Endothelial cell of umbilical vein (primary cell): ENCODE results near the gene KBTBD13. TPM values are rescaled to one million over a fixed set of nuclear protein-coding genes. Genes with fewer than 3 reads are reported as not detected.
A peak's percentile ranks its signal among the peaks of the same experiment; 100 is the strongest.

Source experiments
- BruUV-seq: library from RNA; stranded (reverse); fragments of 400-500 nt; replicated peaks from 2 replicates; lab custom pipeline; 2021; lab: Mats Ljungman, UMichigan
- CTCF ChIA-PET: fragments of 300-600, 350-600 bp; sonication (Branson Sonifier 250); formaldehyde crosslinking; loops from one replicate; lab custom pipeline; 2021; ENCODE audit warnings: antibody characterized with exemption, inconsistent platforms; lab: Charles Lee
- POLR2A ChIA-PET: fragments of 300-600, 350-600 bp; sonication (Branson Sonifier 250); formaldehyde crosslinking; loops from one replicate; lab custom pipeline; 2021; ENCODE audit warnings: antibody characterized with exemption, inconsistent platforms; lab: Charles Lee
- DNase-seq: peaks from one replicate; pipeline ENCODE4 v3.0.0-alpha.2; 2011; ENCODE audit warnings: low read depth, low spot score
- FAIRE-seq: peaks from 2 replicates; lab custom pipeline; 2011; peaks lifted over from hg19 to GRCh38; lab: Jason Lieb, UNC
- H2AFZ ChIP-seq: 2 replicates; pipeline ENCODE4 v1.6.0; 2012; ENCODE audit warnings: low read depth, low read length, control low read depth, inconsistent platforms
- H3K27ac ChIP-seq: 2 replicates; pipeline ENCODE4 v1.5.1; 2011; ENCODE audit warnings: low read depth, mild to moderate bottlenecking, control low read depth, low read length, moderate library complexity; ENCODE audit not compliant: insufficient read depth
- H3K27me3 ChIP-seq, 2 experiments: 2 replicates each; pipeline versions ENCODE4 v1.6.0 to v1.6.1; 2011; ENCODE audit warnings: low read length in 2 of 2, mixed read lengths in 1 of 2; ENCODE audit not compliant: control insufficient read depth in 2 of 2, insufficient read depth in 2 of 2
- H3K36me3 ChIP-seq, 2 experiments: 2 replicates in 1 of 2; 3 replicates in 1 of 2; pipeline ENCODE4 v1.5.1; 2011; ENCODE audit warnings: low read length in 2 of 2, mild to moderate bottlenecking in 1 of 2, moderate library complexity in 1 of 2; ENCODE audit not compliant: control insufficient read depth in 2 of 2, insufficient read depth in 2 of 2; ENCODE audit errors: extremely low read depth in 1 of 2
- H3K4me1 ChIP-seq: 3 replicates; pipeline ENCODE4 v1.5.1; 2011; ENCODE audit warnings: mild to moderate bottlenecking, low read length; ENCODE audit not compliant: control insufficient read depth, insufficient read depth; ENCODE audit errors: extremely low read depth
- H3K4me2 ChIP-seq: 2 replicates; pipeline ENCODE4 v1.6.1; 2011; ENCODE audit warnings: low read length, control low read depth, mixed read lengths; ENCODE audit not compliant: insufficient read depth
- H3K4me3 ChIP-seq, 3 experiments: fragments of 200-600 bp in 1 of 3; sonication (generic), shearing (Covaris generic) in 1 of 3; replicated peaks in 1 of 3; 2 replicates each; pipeline ENCODE4 v1.5.1; 2011 to 2016; ENCODE audit warnings: control low read depth in 3 of 3, low read length in 3 of 3, mild to moderate bottlenecking in 2 of 3, inconsistent platforms in 1 of 3, low read depth in 1 of 3, moderate library complexity in 1 of 3; ENCODE audit not compliant: insufficient read depth in 1 of 3
- H3K79me2 ChIP-seq: 2 replicates; pipeline ENCODE4 v1.6.0; 2012; ENCODE audit warnings: low read length, inconsistent platforms; ENCODE audit not compliant: control insufficient read depth, insufficient read depth
- H3K9ac ChIP-seq: replicated peaks from 2 replicates; pipeline ENCODE3; 2011; ENCODE audit warnings: low read length, control low read depth; ENCODE audit not compliant: insufficient read depth; ENCODE audit errors: extremely low read depth
- H3K9me1 ChIP-seq: replicated peaks from 3 replicates; pipeline ENCODE4 v1.6.0; 2011; ENCODE audit warnings: mild to moderate bottlenecking, low read length; ENCODE audit not compliant: control insufficient read depth, insufficient read depth; ENCODE audit errors: extremely low read depth
- H3K9me3 ChIP-seq: replicated peaks from 2 replicates; pipeline ENCODE4 v1.5.1; 2012; ENCODE audit warnings: low read length, inconsistent platforms; ENCODE audit not compliant: control insufficient read depth, insufficient read depth
- H4K20me1 ChIP-seq: replicated peaks from 2 replicates; pipeline ENCODE3; 2011; ENCODE audit warnings: mild to moderate bottlenecking, low read length; ENCODE audit not compliant: control insufficient read depth, insufficient read depth; ENCODE audit errors: extremely low read depth
- CTCF ChIP-seq, 2 donors: IDR thresholded peaks; 1 replicate in 1 of 2; 2 replicates in 1 of 2; pipeline ENCODE4 v1.5.1; 2011; ENCODE audit warnings: low read length in 2 of 2, mild to moderate bottlenecking in 2 of 2, moderate library complexity in 2 of 2, control low read depth in 1 of 2, inconsistent platforms in 1 of 2, low read depth in 1 of 2; ENCODE audit not compliant: insufficient read depth in 1 of 2; ENCODE audit errors: extremely low read depth in 1 of 2
- EZH2 ChIP-seq: IDR thresholded peaks from 2 replicates; pipeline ENCODE4 v1.6.1; 2012; ENCODE audit warnings: borderline replicate concordance, low read depth, mild to moderate bottlenecking, moderate library complexity, low read length, inconsistent platforms; ENCODE audit not compliant: severe bottlenecking
- FOS ChIP-seq: IDR thresholded peaks from 2 replicates; pipeline ENCODE4 v1.6.1; 2011; ENCODE audit warnings: mild to moderate bottlenecking, low read length, moderate library complexity, borderline replicate concordance; ENCODE audit not compliant: insufficient read depth
- GATA2 ChIP-seq: IDR thresholded peaks from 2 replicates; pipeline ENCODE4 v1.7.0; 2011; ENCODE audit warnings: low read depth, mild to moderate bottlenecking, moderate library complexity, mixed read lengths, low read length; ENCODE audit not compliant: insufficient read length, insufficient read depth
- JUN ChIP-seq: IDR thresholded peaks from 2 replicates; pipeline ENCODE4 v1.6.1; 2011; ENCODE audit warnings: borderline replicate concordance, low read depth; ENCODE audit not compliant: insufficient read length, insufficient read depth
- MYC ChIP-seq: IDR thresholded peaks from one replicate; pipeline ENCODE4 v1.6.1; 2011; ENCODE audit warnings: mild to moderate bottlenecking, low read depth, low read length
- POLR2A ChIP-seq: IDR thresholded peaks from 2 replicates; pipeline ENCODE4 v1.6.1; 2012; ENCODE audit warnings: low read depth, mild to moderate bottlenecking, control low read depth, low read length
- POLR2AphosphoS5 ChIP-seq: IDR thresholded peaks from 2 replicates; pipeline ENCODE4 v1.6.1; 2012; ENCODE audit warnings: low read depth, mild to moderate bottlenecking, control low read depth, low read length, moderate library complexity; ENCODE audit not compliant: insufficient read depth
- dilution Hi-C: fragments of 300-500 bp; cut with MboI; formaldehyde crosslinking; loops from one replicate; pipeline ENCODE4 v1.15.0; 2019; ENCODE audit warnings: low sequenced_read_pairs; ENCODE audit not compliant: extremely low pct_ligation_motif_present
- intact Hi-C: fragments of 100-400 bp; cut with micrococcal nuclease; formaldehyde crosslinking; loops from one replicate; pipeline ENCODE4 v1.10.0; 2022
- polyA plus RNA-seq, 4 experiments: library from polyadenylated mRNA; depleted of rRNA in 3 of 4; stranded (reverse) in 3 of 4; unstranded in 1 of 4; fragments of >200 nt; gene quantifications; 2 replicates each; pipeline versions ENCODE4 v1.2.1 to v1.2.3, GENCODE V29; 2011 to 2012; ENCODE audit warnings: missing spikeins in 1 of 4
- total RNA-seq: library from RNA; stranded (reverse); gene quantifications from 2 replicates; pipeline ENCODE4 v1.2.3, GENCODE V29; 2021
- TF ChIP-seq, protein P1 (sequence below): IDR thresholded peaks from 2 replicates; pipeline ENCODE4 v1.6.1; 2011; ENCODE audit not compliant: insufficient read depth, insufficient read length

The KBTBD13 gene
- total and polyA plus RNA-seq, 2 donors (not counting 3 experiments of a cell fraction or from before 2014, with no cell fraction given): not detected

- Histone ChIP-seq H3K9me1 (no peaks in the 10 kb centered on the region), H3K9ac (no peak overlapping the region), H3K36me3 (peaks cover 0 to 11% of the 10 kb centered on the region in 2 experiments), H3K27me3 (no peaks in the 10 kb centered on the region), H4K20me1 (no peaks in the 10 kb centered on the region), H3K9me3 (no peaks in the 10 kb centered on the region), H3K79me2 (peaks cover 12% of the 10 kb centered on the region), H3K4me1 (peaks cover 8% of the 10 kb centered on the region), H3K27ac (no peak overlapping the region), H2AFZ (no peak overlapping the region), H3K4me3 (peak overlapping the region; percentile 70 to 81 (median 73)), H3K4me2 (peak overlapping the region; percentile 94)
- DNase-seq (no peak), FAIRE-seq (no peak)
- TF ChIP-seq CTCF (IDR thresholded peaks at IDR 0.05; ENCODE audit: extremely low read depth in 1 of 2, insufficient read depth in 1 of 2, low read depth in 1 of 2, low read length in 2 of 2): no peak
- no peak for TF ChIP-seq POLR2AphosphoS5
- TF ChIP-seq EZH2: no peak
- TF ChIP-seq, protein P1, sequence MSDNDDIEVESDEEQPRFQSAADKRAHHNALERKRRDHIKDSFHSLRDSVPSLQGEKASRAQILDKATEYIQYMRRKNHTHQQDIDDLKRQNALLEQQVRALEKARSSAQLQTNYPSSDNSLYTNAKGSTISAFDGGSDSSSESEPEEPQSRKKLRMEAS: no peak
- no peak for TF ChIP-seq MYC
- no peak for TF ChIP-seq FOS
- TF ChIP-seq JUN: no peak
- TF ChIP-seq POLR2A: no peak
- TF ChIP-seq GATA2: no peak
- POLR2A ChIA-PET: no interaction called here
- BruUV-seq: TSS peak; percentile 37
- intact Hi-C loops (loop anchor here (2.0 kb wide), 1 partner anchor 38 kb away; no protein-coding TSS in a partner anchor), dilution Hi-C loops (no loop called here)
- CTCF ChIA-PET: no interaction called here
Observed at GRCh38 chr15:65028338-65028737, 48.2 kb upstream of the KBTBD13 start.
